Measurements from ENCODE around the gene CDKN2B-AS1. TPM values are rescaled to one million over a fixed set of nuclear protein-coding genes. Genes with fewer than 3 reads are reported as not detected.

CDKN2B-AS1 gene
- total RNA-seq, 1 donor, result 2.1 TPM

DNA sequence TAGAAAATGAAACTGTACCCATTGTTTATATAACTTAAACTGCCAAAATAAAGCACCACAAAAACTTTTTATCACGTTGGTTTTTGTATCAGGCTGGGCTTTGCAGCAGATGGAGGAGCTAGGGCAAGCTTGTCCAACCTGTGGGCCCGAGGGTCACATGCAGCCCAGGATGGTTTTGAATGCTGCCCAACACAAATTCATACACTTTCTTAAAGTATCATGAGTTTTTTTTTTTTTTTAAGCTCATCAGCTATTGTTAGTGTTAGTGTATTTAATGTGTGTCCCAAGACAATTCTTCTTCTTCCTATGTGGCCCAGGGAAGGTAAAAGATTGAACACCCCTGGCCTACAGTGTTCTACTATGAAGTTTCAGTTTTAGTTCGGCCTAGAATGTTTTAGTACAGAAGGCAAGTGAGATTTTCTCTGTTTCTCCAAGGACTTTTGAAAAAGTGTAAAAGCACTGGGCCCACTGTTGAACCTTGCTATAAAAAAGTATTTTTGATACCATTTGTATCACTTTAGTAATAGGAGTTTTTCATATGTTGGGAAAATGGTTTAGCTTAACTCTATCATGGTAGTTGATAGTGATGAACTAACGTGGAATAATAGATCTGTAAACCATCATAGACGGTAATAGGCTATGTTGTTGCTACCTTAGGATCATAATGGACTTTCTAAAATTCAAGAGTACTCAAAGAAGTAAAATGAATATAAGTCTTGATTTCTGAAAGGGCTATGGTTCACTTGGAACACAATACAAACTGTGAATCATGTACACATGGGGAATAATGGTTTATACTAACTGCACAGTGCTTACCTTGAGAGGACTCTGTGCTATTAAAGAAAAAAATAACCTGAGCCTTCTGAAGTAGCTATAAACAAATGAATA lies 3.3 kb upstream of the CDKN2B-AS1 start:
- H3K4me1 ChIP-seq (ENCODE audit: insufficient read depth, low read length), result peaks cover 20% of the 10 kb centered on the region
- H3K27me3 ChIP-seq (ENCODE audit: insufficient read depth, low read length), result peaks cover 65% of the 10 kb centered on the region
- H3K4me3 ChIP-seq (ENCODE audit: low read length), result no peak overlapping the region
- no peaks in the 10 kb centered on the region for H3K9me3 ChIP-seq (ENCODE audit: low read depth, low read length)

DNA sequence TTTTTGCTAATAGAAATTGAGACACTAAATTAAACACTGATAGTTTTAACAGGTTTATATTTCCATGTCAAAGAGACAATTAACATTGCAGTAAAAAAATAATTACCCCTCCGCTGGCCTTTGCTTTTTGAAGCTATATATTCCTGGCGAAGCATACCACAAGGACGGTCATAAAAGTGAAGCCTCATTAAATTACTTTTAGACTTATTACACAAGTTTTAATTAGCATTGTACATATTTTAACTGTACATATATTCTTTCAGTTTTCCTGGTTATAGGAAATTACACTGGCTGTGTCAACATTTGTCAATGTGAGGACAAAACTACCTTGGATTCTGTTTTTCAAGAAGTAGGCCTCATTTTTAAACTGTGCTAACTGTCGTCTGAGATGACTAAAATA lies 1.6 kb upstream of the CDKN2B-AS1 start:
- Histone ChIP-seq H3K4me3 (ENCODE audit: low read length) (no peak overlapping the region), H3K9me3 (ENCODE audit: low read depth, low read length) (no peaks in the 10 kb centered on the region), H3K27me3 (ENCODE audit: insufficient read depth, low read length) (peaks cover 67% of the 10 kb centered on the region), H3K4me1 (ENCODE audit: insufficient read depth, low read length) (peaks cover 20% of the 10 kb centered on the region)

DNA sequence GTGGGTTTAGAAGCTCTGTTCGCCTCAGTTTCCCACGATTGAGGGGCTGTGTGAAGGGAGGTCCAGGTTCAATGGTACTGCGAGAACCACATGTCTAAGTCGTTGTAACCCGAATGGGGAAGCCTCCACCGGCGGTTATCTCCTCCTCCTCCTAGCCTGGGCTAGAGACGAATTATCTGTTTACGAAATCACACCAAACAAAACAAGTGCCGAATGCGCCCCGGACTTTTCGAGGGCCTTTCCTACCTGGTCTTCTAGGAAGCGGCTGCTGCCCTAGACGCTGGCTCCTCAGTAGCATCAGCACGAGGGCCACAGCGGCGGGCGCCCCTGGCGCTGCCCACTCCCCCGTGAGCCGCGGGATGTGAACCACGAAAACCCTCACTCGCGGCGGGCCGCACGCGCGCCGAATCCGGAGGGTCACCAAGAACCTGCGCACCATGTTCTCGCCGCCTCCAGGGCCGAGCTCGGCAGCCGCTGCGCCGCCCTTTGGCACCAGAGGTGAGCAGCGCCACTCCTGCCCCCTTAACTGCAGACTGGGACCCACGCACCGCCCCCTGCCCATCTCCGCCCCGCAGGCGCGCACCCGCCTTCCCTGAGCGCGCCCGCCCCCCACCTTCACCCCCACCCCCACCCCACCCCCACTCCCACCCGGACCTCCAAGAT lies 567 bp upstream of the CDKN2B-AS1 start, which contains the start of gene CDKN2A:
TSS of gene CDKN2A (minus strand) at position 500 of the 663 bp plus-strand sequence.
- peak within 1 kb of the TSS; percentile 95 for H3K4me3 ChIP-seq (ENCODE audit: low read length)
- peaks cover 20% of the 10 kb centered on the region for H3K4me1 ChIP-seq (ENCODE audit: insufficient read depth, low read length)
- no peaks in the 10 kb centered on the region for H3K9me3 ChIP-seq (ENCODE audit: low read depth, low read length)
- peaks cover 63% of the 10 kb centered on the region for H3K27me3 ChIP-seq (ENCODE audit: insufficient read depth, low read length)

DNA sequence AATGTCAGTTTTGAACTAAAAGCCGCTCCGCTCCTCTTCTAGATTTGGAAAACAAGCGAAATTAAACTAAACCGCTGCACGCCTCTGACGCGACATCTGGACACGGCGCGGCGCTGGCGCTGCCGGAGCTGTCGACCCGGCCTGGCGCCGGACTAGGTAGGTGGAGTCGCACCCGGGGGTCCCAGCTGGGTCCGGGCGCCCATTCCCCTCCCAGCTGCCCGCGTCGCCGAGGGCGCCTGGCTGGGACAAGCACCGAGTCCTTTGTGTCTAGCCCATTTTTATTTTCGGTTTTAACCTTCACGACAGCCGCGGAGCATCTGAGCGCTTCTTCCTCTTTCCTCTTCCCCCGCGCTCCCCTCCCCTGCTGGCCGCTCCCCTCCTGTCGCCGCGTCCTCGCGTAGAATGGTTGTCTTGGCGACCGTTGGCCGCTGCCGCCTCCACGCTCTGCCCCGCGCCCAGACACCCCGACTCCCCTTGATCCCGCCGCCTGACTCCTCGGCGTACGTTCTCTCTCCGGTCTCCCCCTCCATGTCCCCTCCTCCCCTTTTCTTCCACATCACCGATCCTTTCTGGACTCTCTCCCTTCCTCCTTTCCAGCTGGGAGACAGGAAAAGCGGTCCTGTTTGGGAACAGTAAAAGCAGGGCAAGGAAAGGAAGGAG lies 545 bp downstream of the CDKN2B-AS1 start:
- Histone ChIP-seq H3K9me3 (ENCODE audit: low read depth, low read length) (no peaks in the 10 kb centered on the region), H3K4me1 (ENCODE audit: insufficient read depth, low read length) (peaks cover 20% of the 10 kb centered on the region), H3K27me3 (ENCODE audit: insufficient read depth, low read length) (peaks cover 59% of the 10 kb centered on the region), H3K4me3 (ENCODE audit: low read length) (peak overlapping the region; percentile 95)

DNA sequence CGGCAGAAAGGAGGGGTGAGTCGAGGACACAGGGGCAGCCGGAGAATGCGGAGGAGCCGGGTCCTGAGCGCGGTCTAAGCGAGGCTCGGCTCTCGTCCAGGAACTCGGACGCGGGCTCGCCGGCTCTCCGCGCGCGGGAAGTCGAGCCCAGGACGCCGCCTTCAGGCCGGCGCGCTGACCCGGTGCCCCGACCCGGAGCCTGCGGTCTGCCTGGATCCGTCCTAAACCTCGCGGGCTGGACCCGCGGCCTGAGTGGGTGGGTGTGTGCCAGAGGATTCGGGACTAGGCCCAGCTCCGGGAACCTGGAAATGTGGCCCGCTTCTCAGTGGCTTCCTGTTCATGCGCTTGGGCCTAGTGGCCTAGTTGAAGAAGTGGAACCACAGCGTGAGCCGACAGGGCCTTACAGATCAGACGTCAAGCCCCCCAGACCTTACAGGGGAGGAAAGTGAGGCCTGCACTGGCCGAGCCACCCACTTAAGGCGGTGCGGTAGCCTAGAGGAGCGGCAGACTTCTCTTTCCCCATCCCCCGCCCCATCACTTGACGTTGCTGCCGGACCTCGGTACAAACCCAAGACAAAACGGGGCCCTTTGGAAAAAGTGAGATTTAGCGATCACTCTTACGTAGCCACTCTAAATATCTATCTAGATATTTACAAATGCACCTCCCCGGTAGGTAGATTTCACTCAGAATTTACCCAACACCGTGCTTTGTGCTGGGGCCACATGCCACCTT lies 1.2 kb downstream of the CDKN2B-AS1 start:
- H3K4me3 ChIP-seq (ENCODE audit: low read length), result peak overlapping the region; percentile 95
- peaks cover 20% of the 10 kb centered on the region for H3K4me1 ChIP-seq (ENCODE audit: insufficient read depth, low read length)
- H3K9me3 ChIP-seq (ENCODE audit: low read depth, low read length), result no peaks in the 10 kb centered on the region
- H3K27me3 ChIP-seq (ENCODE audit: insufficient read depth, low read length), result peaks cover 59% of the 10 kb centered on the region

DNA sequence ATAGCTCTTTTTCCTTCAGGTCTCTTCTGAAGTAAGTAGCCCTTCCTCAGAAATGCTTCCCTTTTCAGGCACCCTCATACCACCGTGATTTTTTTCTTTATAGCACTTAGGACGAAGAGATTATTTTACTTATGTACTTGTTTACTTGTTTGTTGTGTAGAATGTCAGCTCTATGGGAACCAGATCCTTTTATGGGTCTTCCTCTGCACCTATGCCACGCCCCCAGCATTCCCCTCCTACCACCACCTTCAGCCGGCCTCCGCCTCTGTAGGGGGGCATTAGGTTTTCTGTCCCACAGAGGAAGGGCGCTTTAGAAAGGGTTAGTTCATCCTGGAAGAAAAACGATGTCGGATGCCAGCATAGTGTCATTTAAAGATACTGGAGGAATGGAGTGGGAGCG lies 1.8 kb downstream of the CDKN2B-AS1 start:
- Histone ChIP-seq H3K4me3 (ENCODE audit: low read length) (no peak overlapping the region), H3K9me3 (ENCODE audit: low read depth, low read length) (no peaks in the 10 kb centered on the region), H3K27me3 (ENCODE audit: insufficient read depth, low read length) (peaks cover 59% of the 10 kb centered on the region), H3K4me1 (ENCODE audit: insufficient read depth, low read length) (peaks cover 20% of the 10 kb centered on the region)

DNA sequence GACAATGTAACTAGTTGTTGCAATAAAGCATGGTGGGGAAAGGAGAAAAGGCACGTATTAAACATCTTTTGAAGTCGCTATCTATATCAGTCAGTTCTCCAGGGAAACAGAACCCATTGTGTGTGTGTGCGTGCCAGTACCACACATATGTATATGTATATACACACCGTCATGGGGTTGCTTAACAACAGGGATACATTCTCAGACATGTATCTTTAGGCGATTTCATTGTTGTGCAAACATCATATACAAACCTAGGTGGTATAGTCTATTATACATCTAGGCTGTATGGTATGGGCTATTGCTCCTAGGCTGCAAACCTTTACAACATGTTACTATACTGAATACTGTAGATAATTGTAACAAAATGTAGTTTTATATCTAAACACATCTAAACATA lies 2.3 kb downstream of the CDKN2B-AS1 start:
- Histone ChIP-seq H3K27me3 (ENCODE audit: insufficient read depth, low read length) (peaks cover 59% of the 10 kb centered on the region), H3K9me3 (ENCODE audit: low read depth, low read length) (no peaks in the 10 kb centered on the region), H3K4me3 (ENCODE audit: low read length) (no peak overlapping the region), H3K4me1 (ENCODE audit: insufficient read depth, low read length) (peaks cover 20% of the 10 kb centered on the region)

DNA sequence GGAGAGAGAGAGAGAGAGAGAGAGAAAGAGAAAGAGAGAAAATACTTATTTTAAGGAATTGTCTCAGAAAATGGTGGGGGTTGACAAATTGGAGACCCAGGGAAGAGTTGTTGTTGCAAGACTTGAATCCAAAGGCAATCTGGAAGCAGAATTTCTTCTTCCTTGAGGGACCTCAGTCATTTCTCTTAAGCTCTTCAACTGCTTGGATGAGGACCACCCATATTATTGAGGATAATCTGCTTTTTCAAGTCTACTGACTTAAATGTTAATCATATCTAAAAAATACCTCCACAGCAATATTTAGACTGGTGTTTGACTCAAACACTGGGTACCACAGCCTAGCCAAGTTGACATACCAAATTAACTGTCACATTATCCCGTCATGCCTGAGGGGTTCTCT lies 2.9 kb downstream of the CDKN2B-AS1 start:
- peaks cover 64% of the 10 kb centered on the region for H3K27me3 ChIP-seq (ENCODE audit: insufficient read depth, low read length)
- no peaks in the 10 kb centered on the region for H3K9me3 ChIP-seq (ENCODE audit: low read depth, low read length)
- no peak overlapping the region for H3K4me3 ChIP-seq (ENCODE audit: low read length)
- H3K4me1 ChIP-seq (ENCODE audit: insufficient read depth, low read length), result peaks cover 20% of the 10 kb centered on the region

DNA sequence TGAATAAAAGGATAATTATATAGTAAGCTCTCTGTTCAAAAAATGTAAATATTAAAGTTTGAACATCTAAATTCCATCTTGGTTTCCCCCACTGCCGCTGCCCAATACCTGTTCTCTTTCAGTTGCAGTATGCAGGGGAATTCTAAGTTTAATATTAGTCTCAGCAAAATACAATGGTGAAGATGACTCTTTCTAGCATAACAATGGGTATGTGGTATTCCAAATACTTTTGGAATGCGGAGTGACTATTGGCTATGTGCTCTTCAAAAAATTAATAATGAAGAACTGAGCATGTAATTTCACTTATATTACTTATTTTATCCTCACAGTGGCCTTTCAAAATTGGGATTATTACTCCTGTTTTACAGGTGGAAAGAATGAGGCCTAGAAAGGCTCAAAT lies 3.4 kb downstream of the CDKN2B-AS1 start:
- Histone ChIP-seq H3K4me3 (ENCODE audit: low read length) (no peak overlapping the region), H3K27me3 (ENCODE audit: insufficient read depth, low read length) (peaks cover 67% of the 10 kb centered on the region), H3K9me3 (ENCODE audit: low read depth, low read length) (no peaks in the 10 kb centered on the region)

DNA sequence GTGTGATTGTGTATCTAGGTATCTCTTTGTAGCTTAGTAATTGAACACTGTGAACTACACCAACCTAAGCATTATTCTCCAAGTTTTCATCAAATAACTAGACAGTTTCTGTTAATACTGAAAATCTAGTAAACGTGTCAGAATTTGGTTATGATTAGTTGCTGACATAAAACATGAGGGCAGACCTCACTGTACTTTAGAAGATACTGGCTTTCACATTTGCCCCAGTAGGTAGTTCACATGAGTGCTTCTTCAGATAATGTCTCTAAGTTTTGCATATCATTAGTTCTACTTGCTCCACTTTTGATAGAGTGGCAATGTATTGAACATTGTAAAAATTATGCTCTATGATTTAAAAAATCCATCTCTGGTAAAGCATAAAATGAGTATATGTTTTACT lies 7.4 kb downstream of the CDKN2B-AS1 start:
- peaks cover 92% of the 10 kb centered on the region for H3K27me3 ChIP-seq (ENCODE audit: insufficient read depth, low read length)
- no peaks in the 10 kb centered on the region for H3K9me3 ChIP-seq (ENCODE audit: low read depth, low read length)
- peaks cover 13% of the 10 kb centered on the region for H3K4me1 ChIP-seq (ENCODE audit: insufficient read depth, low read length)
- H3K4me3 ChIP-seq (ENCODE audit: low read length), result no peak overlapping the region

More for the DNA sequence above, 3.4 kb downstream of the CDKN2B-AS1 start:
- peaks cover 20% of the 10 kb centered on the region for H3K4me1 ChIP-seq (ENCODE audit: insufficient read depth, low read length)

DNA sequence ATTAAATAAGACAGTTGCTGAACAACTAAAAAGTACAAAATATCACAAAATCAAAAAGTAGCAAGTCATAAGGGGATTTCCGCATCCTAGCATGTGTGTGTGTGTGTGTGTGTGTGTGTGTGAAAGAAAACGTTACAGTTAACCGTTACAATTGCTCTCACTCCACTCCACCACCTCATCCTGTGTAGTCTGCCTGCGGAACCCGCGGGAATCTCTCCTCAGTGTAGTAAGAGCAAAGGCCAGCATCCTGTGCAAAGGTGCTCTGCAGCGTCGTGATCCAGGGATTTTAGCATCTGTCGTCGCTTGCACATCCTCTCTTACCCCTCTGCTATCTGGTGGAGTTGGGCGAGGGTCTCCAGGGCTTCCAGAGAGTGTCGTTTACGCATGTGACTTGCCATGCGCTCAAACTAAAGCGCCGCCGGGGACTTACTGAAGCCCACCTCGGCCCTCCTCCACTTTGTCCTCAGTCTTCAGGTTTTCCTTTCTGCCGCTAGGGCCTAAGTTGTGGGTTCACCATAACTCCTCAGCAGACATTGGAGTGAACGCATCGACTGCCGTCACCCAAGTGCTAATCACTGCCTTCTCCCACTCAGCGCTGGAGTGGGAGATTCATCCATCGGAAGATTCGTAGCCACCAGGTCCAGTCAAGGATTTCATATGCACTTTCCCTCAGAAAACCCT lies 10.6 kb downstream of the CDKN2B-AS1 start:
- Histone ChIP-seq H3K4me3 (ENCODE audit: low read length) (no peak overlapping the region), H3K9me3 (ENCODE audit: low read depth, low read length) (no peaks in the 10 kb centered on the region), H3K4me1 (ENCODE audit: insufficient read depth, low read length) (peaks cover 27% of the 10 kb centered on the region), H3K27me3 (ENCODE audit: insufficient read depth, low read length) (peaks cover 99% of the 10 kb centered on the region)

DNA sequence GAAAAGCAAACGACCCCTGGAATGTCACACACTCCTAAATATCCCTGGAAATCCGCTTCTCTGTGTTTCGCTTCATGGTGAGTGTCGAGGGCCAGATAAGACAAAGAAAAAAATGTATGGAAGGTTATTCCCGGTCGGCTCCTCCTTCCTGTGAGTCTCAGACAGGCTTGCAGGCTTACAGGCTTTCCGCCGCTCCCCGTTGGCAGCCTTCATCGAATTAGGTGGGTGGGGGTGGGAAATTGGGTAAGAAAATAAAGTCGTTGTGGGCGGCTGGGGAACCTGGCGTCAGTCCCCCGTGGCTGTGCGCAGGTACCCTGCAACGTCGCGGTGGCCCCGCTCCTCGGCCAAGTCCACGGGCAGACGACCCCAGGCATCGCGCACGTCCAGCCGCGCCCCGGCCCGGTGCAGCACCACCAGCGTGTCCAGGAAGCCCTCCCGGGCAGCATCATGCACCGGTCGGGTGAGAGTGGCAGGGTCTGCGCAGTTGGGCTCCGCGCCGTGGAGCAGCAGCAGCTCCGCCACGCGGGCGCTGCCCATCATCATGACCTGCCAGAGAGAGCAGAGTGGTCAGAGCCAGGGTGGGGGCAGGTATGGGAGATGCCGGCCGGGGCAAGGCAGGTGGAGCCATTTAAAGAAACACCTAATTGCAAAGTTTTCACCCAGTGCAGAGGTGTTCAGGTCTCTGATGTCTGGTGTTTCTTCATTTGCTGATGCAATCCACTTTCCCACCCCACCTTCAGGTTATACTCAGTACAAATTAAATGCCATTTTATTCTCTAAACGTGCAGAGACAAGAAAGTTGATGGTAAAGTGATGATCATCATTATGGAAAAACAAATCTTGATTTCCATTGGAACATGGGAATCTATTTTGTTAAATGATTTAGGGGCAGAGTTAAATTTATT lies 11.4 kb downstream of the CDKN2B-AS1 start:
- Histone ChIP-seq H3K27me3 (ENCODE audit: insufficient read depth, low read length) (peaks cover 99% of the 10 kb centered on the region), H3K4me3 (ENCODE audit: low read length) (no peak overlapping the region), H3K9me3 (ENCODE audit: low read depth, low read length) (no peaks in the 10 kb centered on the region), H3K4me1 (ENCODE audit: insufficient read depth, low read length) (peaks cover 27% of the 10 kb centered on the region)

DNA sequence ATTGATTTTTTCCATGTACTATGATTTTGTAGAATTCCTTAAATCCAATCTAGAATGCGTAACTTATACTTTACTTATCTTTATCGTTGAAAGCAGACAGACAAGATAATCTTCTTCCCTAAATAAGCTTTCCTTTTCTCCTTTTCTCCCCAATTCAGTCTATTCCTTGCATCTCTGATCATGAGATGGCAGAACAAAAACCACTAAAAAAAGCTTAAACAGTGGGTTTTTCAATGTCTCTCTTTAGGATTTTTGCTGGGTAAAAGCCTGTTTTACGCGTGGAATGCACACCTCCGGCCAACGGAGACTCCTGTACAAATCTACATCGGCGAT lies 13.8 kb downstream of the CDKN2B-AS1 start:
- Histone ChIP-seq H3K4me1 (ENCODE audit: insufficient read depth, low read length) (peaks cover 27% of the 10 kb centered on the region), H3K27me3 (ENCODE audit: insufficient read depth, low read length) (peaks cover 90% of the 10 kb centered on the region), H3K4me3 (ENCODE audit: low read length) (peak overlapping the region; percentile 47), H3K9me3 (ENCODE audit: low read depth, low read length) (no peaks in the 10 kb centered on the region)

All from mononuclear cell (primary cell).